ENCODE data around the gene CSGALNACT2.
A peak's percentile ranks its signal among the peaks of the same experiment; 100 is the strongest.

Gene CSGALNACT2

DNA sequence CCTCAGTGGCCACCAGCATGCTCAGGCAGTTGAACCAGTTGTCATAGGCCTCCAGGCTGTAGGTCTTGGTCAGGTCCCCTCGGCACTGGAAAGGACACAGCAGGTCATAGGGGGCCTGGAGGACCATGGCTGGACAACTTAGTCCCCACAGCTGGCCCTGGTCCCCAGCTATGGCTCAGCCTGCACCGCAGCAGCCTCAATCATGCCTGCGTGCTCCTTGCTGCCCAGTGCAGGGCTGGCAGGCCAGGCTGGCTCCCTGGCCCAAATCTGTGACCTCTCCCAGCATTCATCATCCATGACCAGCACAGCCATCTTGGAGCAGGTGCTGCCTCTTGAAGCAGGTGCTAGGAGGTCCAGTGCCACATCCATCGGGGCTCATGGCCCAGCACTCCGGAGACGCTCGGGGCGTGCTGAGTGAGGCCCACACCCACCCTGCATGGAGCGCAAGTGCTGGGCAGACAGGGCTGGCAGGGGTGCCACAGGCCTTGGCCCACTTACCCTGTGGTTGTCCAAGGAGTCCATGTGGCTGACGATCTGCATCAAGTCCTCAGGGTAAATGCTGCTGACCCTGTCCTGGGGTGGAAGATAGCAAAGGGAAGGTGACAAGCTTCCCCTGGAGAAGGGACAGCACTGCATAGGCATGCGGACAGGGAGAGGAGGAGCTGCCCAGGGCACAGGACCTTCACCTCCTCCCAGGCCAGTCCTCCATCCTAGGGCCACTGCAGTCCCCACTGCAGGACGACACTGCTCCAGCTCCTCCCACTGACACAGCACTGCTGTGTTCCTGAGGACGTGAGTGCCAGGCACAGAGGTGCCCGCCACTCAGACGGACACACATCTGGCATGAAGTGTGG, 61.7 kb downstream of the CSGALNACT2 start:
- Histone ChIP-seq H3K4me2 (ENCODE audit: low read depth, low read length, poor library complexity, severe bottlenecking) (no peak overlapping the region), H3K27me3 (ENCODE audit: low read length) (no peaks in the 10 kb centered on the region), H2AFZ (ENCODE audit: low read depth, low read length, severe bottlenecking) (no peak overlapping the region), H3K9me3 (ENCODE audit: insufficient read depth, low read length) (no peaks in the 10 kb centered on the region), H4K20me1 (ENCODE audit: low read depth, low read length) (no peaks in the 10 kb centered on the region), H3F3A (ENCODE audit: insufficient read depth) (no peaks in the 10 kb centered on the region), H3K79me2 (ENCODE audit: insufficient read depth, low read length) (no peaks in the 10 kb centered on the region), H3K4me3 (ENCODE audit: insufficient read depth, low read length, poor library complexity, severe bottlenecking) (no peak overlapping the region), H3K36me3 (ENCODE audit: low read length) (no peaks in the 10 kb centered on the region), H3K9ac (ENCODE audit: low read length) (no peak overlapping the region), H3K9me2 (replicated peaks; ENCODE audit: insufficient read depth, low read length) (no peaks in the 10 kb centered on the region), H3K27ac (ENCODE audit: low read depth, low read length) (no peak overlapping the region)
- TF ChIP-seq, protein P1, sequence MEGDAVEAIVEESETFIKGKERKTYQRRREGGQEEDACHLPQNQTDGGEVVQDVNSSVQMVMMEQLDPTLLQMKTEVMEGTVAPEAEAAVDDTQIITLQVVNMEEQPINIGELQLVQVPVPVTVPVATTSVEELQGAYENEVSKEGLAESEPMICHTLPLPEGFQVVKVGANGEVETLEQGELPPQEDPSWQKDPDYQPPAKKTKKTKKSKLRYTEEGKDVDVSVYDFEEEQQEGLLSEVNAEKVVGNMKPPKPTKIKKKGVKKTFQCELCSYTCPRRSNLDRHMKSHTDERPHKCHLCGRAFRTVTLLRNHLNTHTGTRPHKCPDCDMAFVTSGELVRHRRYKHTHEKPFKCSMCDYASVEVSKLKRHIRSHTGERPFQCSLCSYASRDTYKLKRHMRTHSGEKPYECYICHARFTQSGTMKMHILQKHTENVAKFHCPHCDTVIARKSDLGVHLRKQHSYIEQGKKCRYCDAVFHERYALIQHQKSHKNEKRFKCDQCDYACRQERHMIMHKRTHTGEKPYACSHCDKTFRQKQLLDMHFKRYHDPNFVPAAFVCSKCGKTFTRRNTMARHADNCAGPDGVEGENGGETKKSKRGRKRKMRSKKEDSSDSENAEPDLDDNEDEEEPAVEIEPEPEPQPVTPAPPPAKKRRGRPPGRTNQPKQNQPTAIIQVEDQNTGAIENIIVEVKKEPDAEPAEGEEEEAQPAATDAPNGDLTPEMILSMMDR (IDR thresholded peaks at IDR 0.05; ENCODE audit: insufficient read depth, low read length, poor library complexity, severe bottlenecking) = no peak

GRCh38 chr10:43200538-43201390, 62.5 kb downstream of the CSGALNACT2 start:
- H3K9me3 ChIP-seq (ENCODE audit: insufficient read depth, low read length) = no peaks in the 10 kb centered on the region
- no peaks in the 10 kb centered on the region for H3K79me2 ChIP-seq (ENCODE audit: insufficient read depth, low read length)
- no peak overlapping the region for H2AFZ ChIP-seq (ENCODE audit: low read depth, low read length, severe bottlenecking)
- no peak overlapping the region for H3K27ac ChIP-seq (ENCODE audit: low read depth, low read length)
- H3K4me3 ChIP-seq (ENCODE audit: insufficient read depth, low read length, poor library complexity, severe bottlenecking) = no peak overlapping the region
- no peaks in the 10 kb centered on the region for H3K27me3 ChIP-seq (ENCODE audit: low read length)
- H3K9ac ChIP-seq (ENCODE audit: low read length) = no peak overlapping the region
- H3K36me3 ChIP-seq (ENCODE audit: low read length) = no peaks in the 10 kb centered on the region
- no peak overlapping the region for H3K4me2 ChIP-seq (ENCODE audit: low read depth, low read length, poor library complexity, severe bottlenecking)
- H3F3A ChIP-seq (ENCODE audit: insufficient read depth) = no peaks in the 10 kb centered on the region
- no peaks in the 10 kb centered on the region for H3K9me2 ChIP-seq (replicated peaks; ENCODE audit: insufficient read depth, low read length)
- TF ChIP-seq, protein P1 (IDR thresholded peaks at IDR 0.05; ENCODE audit: insufficient read depth, low read length, poor library complexity, severe bottlenecking) = no peak
- no peak for TF ChIP-seq EZH2phosphoT487 (conservative IDR thresholded peaks at IDR 0.05; ENCODE audit: low read length)
- no peaks in the 10 kb centered on the region for H4K20me1 ChIP-seq (ENCODE audit: low read depth, low read length)

DNA sequence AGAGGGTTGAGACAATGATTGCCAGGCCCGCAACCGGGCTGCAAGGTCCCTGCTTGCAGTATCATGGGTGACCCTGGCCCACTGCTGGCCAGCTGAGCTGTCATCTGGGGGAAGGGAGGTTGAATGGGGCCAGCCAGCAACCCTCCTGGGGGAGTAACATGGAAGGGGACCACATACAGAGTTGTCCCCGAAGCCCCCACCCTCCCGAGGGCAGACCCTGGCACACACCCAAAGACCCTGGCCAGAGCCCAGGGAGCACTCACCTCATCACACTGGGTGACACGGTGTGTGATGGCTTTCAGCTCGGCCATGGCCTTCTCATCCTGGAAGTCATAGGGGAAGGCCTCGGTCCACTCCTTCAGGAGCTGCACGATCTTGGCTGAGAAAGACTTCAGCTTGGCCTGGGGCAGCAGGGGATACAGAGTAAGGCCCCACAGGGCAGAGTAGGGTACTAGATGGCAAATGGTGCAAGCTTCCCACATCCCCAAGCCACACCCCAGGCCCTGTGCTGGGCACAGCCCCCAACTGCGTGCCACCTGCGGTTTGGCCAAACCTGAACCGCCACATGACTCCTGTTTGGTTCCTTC, 63.4 kb downstream of the CSGALNACT2 start:
- H3K4me3 ChIP-seq (ENCODE audit: insufficient read depth, low read length, poor library complexity, severe bottlenecking) = no peak overlapping the region

More for the DNA sequence above, 63.4 kb downstream of the CSGALNACT2 start:
- Histone ChIP-seq H2AFZ (ENCODE audit: low read depth, low read length, severe bottlenecking) (no peak overlapping the region), H3K9me3 (ENCODE audit: insufficient read depth, low read length) (no peaks in the 10 kb centered on the region), H3K36me3 (ENCODE audit: low read length) (no peaks in the 10 kb centered on the region), H4K20me1 (ENCODE audit: low read depth, low read length) (no peaks in the 10 kb centered on the region), H3K79me2 (ENCODE audit: insufficient read depth, low read length) (no peaks in the 10 kb centered on the region), H3K9ac (ENCODE audit: low read length) (no peak overlapping the region), H3F3A (ENCODE audit: insufficient read depth) (no peaks in the 10 kb centered on the region), H3K27me3 (ENCODE audit: low read length) (no peaks in the 10 kb centered on the region), H3K4me2 (ENCODE audit: low read depth, low read length, poor library complexity, severe bottlenecking) (peak overlapping the region; percentile 54), H3K9me2 (replicated peaks; ENCODE audit: insufficient read depth, low read length) (no peaks in the 10 kb centered on the region), H3K27ac (ENCODE audit: low read depth, low read length) (no peak overlapping the region)
- no peak for TF ChIP-seq EZH2phosphoT487 (conservative IDR thresholded peaks at IDR 0.05; ENCODE audit: low read length)
- TF ChIP-seq, protein P1 (IDR thresholded peaks at IDR 0.05; ENCODE audit: insufficient read depth, low read length, poor library complexity, severe bottlenecking) = no peak

All from SU-DHL-6 (cell line).